Measurements from ENCODE around the gene EPB41L3.

- TF ChIP-seq CTCF (IDR thresholded peaks at IDR 0.05) (no peak), POLR2A (IDR thresholded peaks at IDR 0.05) (no peak)
Measured at GRCh38 chr18:5488844-5489243, 55.0 kb downstream of the EPB41L3 start.
